Middle frontal gyrus (tissue), 1 donor: ENCODE results near the gene EPHB3.

Source experiments
- DNase-seq: peaks from one replicate; pipeline ENCODE4 v3.0.0-alpha.2; 2015; ENCODE audit warnings: low spot score; ENCODE audit errors: extremely low spot score

Gene EPHB3

DNA sequence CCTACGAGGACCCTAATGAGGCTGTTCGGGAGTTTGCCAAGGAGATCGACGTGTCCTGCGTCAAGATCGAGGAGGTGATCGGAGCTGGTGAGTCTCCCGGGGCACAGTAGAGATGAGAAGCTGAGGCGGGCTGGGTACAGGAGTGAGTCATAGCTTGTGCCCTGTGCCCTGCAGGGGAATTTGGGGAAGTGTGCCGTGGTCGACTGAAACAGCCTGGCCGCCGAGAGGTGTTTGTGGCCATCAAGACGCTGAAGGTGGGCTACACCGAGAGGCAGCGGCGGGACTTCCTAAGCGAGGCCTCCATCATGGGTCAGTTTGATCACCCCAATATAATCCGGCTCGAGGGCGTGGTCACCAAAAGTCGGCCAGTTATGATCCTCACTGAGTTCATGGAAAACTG is 17.9 kb downstream of the EPHB3 start:
- DNase-seq = no peak

DNA sequence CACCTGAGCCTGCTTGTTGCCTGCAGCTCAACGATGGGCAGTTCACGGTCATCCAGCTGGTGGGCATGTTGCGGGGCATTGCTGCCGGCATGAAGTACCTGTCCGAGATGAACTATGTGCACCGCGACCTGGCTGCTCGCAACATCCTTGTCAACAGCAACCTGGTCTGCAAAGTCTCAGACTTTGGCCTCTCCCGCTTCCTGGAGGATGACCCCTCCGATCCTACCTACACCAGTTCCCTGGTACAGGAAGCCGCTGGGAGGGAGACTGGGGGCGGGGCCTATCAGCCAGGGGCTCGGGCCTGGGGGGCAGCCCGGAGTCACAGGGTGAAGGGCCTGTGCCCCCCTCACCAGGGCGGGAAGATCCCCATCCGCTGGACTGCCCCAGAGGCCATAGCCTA is 18.8 kb downstream of the EPHB3 start:
- no peak for DNase-seq

- no peak for DNase-seq
Measured at GRCh38 chr3:184581331-184581855, 19.8 kb downstream of the EPHB3 start.

DNA sequence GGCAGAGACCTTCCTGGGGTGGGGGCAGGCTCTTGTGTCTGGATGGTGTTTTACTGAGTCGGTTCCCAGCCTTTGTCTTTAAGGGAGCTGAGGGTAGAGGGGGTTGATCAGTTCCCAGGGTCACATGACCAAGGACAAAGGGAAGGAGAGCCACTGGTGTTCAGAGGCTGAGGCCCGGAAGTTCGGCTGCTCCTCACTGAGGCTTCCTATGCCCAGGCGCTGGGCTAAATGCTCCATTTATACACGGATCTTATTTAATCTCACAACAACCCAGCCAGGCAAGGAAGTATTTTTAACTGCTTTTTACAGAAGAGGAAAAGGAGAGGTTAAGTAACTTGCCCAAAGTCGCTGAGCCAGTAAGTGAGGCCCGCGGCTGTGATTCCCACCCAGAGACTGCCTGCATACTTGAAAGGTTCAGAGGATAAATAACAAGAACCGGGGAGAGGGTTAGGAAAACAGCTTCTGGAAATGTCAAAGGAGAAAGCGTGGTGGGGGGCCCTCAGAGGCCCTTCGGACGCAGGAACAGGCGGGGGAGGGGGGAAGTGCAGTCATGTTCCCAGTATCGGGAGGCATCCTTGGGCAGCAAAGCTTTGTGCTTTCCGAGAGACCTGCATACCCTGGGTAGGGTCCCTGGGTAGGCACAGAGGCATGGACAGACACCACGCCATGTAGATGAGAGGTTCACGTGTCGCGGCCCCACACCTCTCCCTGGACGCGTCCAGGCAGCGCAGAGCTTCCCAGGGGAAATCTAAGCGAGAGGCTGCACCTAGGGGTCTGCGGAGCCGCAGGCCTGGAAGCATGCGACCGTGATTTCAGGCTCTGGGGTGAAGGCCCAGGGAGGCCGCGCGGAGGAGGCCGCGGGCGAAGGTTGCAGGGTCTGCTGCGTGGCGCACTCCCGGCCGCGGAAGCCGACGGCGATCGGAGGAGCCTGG is 21.3 kb downstream of the EPHB3 start:
- DNase-seq = no peak

GRCh38 chr3:184583578-184584451 is 22.2 kb downstream of the EPHB3 start:
- DNase-seq = peak; percentile 63

GRCh38 chr3:184584464-184584891 is 22.9 kb downstream of the EPHB3 start:
- DNase-seq = no peak

GRCh38 chr3:184585545-184585944 is 24.0 kb downstream of the EPHB3 start:
- DNase-seq = no peak

DNA sequence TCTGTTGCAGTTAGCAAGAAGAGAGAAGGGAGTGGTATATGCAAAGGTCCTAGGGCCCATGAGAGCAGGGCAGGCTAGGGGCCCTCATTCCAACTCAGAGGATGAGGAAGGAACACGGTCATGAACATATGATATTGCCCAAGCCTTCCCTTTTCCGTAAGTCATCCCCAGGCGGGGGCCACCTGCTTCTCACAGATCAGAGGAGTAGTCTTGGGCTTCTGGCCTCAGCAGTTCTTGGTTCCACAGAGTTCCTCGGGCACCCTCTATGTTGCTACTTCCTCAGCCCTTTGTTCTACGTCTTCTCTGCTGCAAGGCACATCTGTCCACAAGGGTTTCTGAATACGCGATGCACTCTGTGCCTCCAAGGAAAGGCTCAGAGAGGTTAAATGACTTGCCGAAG is 25.3 kb downstream of the EPHB3 start:
- DNase-seq = no peak

DNA sequence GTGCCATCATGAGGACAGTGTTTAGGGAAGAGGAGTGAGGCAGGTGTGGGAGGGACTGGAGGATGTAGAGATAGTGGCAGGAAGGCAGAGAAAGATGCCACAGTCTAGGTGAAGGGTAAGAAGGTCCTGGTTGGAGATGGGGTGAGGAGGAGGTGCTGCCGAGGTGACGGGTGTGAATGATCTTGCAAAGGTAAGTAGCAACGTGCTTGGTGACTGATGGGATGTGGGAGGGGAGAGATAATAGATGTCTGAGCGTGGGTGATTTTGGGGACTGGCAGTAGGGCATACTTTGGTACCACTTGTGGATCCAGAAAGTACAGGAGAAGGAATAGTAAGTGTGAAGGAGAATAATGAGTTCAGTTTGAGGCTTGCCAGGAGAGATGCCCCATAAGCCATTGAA is 27.2 kb downstream of the EPHB3 start:
- DNase-seq = no peak

DNA sequence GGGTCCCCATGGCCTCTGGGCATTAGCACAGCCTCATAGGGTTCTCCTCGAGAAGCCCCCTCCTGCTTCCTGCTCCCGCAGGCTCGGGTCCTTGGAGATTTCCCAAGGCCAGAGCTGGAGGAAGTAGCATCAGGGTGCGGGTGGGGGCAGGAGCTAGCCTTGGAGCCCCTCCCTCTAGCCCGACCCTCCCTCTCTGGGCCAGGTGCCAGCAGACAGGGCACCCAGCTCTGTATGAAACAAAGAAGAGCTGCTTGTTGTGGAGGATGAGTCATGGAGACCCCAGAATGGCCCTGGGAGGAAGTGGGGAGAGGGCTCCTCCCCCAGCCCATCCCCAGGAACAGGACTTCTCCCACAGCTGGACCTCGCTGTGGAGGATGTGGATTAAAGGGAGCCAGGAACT is 29.2 kb downstream of the EPHB3 start:
- DNase-seq = no peak

DNA sequence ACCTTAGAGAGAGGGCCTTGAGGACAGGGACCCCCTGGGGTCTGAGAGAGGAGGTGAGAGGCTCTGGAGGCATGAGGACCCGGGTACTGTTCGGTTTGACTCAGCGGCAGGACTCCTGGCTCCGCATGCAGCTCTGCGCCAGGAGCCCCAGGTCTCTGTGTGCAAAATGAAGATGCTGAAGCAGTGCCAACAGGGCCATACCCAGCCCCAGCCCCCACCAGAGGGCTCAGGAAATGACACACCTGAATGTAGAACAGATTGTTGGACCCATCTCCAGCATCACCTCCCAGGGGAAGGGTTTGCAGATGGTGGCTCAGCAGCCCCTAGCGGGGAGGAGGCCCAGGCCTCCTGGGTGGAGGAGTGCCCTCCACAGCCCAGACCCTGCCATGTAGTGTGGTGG is 30.2 kb downstream of the EPHB3 start:
- DNase-seq = no peak

- no peak for DNase-seq
Measured at GRCh38 chr3:184592371-184593219, 31.0 kb downstream of the EPHB3 start.

DNA sequence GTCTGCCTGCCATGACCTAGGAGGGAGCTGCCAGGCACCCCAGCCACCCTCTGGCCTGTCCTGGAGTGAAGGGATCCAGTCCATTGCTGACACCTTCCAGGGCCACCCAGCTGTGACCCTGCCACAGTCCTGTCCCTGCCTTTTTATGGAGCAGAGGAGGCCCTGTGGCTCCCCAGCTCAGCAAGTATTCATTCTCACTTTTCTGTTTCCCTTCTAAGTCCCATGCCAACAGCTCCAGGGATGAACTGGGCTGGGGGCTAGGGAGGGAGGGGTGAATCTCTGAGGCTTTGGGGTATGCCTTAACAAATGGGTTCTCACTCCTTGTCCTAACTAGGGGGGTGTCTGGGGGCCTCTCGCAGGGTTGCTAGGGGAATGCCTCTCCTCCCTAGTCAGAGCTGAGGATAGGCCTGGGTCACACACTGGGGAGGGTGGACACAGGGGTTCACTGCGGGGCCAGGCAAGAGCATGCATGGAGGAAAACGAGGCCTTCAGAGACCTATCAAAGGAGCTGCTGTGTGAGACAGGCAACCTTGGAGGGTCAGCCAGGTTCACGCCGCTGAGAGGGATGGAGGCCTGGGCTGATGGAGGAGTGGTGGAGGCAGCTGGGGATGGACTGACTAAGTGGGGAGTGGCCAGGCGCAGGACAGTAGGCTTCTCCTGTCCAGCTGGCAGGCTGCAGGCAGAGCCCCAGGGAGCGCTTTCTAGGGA is 31.8 kb downstream of the EPHB3 start:
- no peak for DNase-seq

DNA sequence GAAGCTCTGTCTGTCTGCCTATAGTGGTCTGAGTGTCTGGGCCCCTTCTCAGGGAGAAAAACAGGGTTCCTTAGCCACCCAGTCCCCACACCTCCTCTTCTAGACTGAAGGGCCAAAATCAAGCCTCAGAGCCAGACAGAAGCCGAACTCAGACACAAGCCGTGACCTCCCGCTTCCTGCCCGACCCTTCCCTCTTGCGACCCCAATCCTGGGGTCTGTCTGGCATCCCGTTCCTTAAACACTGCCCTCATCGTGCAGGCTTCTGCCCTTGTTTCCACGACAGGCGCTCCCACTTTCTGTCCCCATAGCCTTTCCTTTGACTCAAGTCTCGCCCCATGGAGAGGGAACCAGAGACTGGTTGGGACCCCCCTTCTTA is 32.3 kb downstream of the EPHB3 start:
- DNase-seq = no peak

GRCh38 chr3:184594371-184595001 is 32.9 kb downstream of the EPHB3 start:
- DNase-seq = no peak

- no peak for DNase-seq
Measured at GRCh38 chr3:184595726-184596125, 34.1 kb downstream of the EPHB3 start.

DNA sequence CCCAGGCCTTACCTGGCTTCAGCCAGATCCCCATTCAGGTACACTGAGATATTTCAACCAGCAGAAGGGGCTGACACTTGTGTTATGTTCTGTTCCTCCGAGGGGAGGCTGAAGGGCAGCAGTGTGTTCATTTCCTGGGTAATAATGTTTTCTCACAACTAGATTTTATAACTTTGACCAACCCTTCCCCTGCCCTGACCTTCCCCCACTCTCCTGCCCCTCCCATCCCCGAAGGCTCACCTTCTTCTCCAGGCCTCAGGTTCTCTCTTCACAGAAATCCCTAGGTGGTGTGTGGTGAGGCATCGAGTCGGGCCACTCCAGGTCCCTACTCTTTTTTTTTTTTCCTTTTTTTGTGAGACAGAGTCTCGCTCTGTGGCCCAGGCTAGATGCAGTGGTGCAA is 34.6 kb downstream of the EPHB3 start:
- DNase-seq = no peak

DNA sequence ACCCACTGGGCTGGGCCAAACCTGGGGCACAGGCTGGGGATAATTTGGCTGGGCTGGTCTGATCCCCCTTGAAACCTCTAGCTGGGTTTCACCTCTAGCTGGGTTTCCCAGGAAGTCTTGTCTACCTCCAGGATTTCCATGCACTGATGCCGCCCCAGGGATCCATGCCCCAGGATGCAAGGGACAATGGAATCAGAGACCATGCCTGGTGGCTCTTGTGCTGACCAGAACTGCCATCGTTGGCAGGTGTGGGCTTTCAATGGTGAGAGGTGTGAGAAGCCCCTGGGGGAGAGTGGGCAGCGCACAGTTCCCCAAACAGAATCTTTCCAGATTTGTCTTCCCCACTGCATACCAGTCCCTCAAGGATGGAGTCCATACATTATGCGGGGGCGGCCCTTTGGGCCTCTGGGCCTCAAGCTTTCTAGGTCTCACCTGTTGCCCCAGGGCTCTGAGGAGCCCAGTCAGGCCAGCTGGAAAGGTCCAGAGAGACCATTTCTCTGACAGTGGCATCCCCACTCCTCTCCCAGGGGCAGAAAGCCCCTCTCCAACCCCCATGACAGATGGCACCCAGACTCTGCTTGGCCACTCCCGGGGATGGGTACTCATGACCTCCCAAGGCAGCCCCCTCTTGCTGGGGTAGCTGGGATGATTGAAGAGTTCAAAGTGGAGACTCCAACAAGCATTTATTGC is 35.4 kb downstream of the EPHB3 start:
- no peak for DNase-seq

DNA sequence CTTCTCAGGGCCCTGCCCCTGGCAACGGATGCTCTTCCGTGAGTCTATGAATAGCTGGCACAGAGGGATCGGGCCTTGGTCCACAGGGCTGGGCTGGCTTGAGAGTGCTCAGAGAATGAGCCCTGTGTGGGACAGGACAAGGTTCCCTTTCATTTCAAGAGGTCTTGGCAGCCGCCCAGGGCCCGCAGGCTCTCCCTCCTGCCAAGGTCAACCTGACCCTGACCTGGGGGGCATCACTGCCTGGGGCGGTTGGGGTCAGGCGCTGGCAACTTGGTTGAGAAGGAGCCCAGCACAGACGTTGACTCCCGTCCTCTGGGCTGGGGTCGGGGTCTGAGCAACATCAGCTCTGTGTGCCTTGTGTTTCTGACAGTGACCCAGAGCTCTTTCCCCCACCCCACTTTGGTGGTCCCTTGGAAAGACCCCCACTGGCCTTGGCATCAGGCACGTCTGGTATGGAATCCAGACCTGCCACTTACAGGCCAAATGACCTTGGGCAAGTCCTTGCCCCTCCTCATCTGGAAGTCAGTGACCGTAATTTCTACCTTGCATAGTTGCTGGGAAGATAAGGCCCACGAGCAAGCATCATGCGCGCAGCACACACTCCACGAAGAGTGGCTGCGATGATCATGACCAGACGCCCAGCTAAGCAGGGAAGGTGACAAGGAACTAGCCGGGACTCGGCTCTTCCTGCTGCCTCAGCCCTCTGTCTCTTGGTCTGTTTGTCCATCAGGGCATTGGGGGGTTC is 36.4 kb downstream of the EPHB3 start:
- no peak for DNase-seq
